A204.1 (cell line): ENCODE results near the gene FAM32A.

ENCODE experiments used
- FAIRE-seq: peaks from 2 replicates; lab custom pipeline; 2012; peaks lifted over from hg19 to GRCh38; lab: Jason Lieb, UNC

FAM32A gene

DNA sequence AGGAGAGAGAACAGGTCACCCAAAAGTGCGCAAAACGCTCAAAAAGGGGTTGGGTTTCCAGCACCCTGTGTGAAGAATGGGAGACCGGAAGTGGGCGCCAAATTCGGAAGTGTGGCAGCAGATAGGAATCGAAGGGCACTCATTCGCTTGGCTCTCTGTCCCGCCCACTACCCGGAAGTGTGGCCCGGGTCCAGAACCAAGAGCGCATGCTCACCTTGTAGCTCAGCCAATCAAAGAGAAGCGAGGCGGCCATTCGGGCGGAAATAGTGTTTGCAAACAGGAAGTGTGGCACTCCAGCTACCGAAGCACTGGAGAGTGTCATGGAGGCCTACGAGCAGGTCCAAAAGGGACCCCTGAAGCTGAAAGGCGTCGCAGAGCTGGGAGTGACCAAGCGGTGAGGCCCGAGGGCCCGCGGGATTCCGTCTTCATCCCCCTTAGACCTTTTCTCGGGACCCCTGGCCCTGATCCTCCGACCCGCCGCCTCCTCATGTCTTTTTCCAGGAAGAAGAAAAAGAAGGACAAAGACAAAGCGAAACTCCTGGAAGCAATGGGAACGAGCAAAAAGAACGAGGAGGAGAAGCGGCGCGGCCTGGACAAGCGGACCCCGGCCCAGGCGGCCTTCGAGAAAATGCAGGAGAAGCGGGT, at the start of gene FAM32A:
TSS of gene FAM32A (plus strand) at position 288 of the 645 bp plus-strand sequence. CDS start at position 321, 33 bp downstream.
- peak; percentile 98 for FAIRE-seq

DNA sequence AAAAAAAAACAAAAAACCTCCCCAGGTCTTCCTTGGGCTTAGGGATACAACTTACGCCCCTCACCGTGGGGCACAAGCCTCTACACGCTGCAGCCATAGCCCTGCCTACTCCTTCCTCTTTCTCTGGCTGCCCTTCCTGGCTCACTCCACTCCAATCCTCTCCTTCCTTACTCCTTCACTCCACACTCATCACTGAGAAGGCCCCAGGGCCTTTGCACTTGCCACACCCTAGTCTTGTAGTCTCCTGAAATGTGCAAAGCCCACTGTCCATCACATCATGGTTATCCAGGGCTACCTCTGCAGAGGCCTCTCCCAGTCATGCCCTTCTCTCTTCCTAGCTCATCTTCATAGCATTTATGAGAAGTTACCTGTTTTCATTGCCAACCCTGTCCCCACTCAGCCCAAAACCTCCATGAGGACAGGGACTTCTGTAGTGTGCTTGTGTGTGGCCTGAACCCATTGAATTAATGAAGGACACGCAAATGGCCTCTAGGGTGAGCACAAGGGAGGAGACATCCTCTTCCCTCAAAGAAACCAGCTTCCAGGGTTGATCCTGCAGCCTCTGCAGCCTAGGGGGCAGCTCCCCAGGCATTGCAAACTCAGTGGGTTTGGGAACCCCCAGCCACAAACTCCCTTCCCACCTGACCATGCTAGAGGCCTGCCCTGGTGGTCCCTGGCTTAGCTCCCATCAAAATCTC, 49.6 kb upstream of the FAM32A start:
- FAIRE-seq: no peak

DNA sequence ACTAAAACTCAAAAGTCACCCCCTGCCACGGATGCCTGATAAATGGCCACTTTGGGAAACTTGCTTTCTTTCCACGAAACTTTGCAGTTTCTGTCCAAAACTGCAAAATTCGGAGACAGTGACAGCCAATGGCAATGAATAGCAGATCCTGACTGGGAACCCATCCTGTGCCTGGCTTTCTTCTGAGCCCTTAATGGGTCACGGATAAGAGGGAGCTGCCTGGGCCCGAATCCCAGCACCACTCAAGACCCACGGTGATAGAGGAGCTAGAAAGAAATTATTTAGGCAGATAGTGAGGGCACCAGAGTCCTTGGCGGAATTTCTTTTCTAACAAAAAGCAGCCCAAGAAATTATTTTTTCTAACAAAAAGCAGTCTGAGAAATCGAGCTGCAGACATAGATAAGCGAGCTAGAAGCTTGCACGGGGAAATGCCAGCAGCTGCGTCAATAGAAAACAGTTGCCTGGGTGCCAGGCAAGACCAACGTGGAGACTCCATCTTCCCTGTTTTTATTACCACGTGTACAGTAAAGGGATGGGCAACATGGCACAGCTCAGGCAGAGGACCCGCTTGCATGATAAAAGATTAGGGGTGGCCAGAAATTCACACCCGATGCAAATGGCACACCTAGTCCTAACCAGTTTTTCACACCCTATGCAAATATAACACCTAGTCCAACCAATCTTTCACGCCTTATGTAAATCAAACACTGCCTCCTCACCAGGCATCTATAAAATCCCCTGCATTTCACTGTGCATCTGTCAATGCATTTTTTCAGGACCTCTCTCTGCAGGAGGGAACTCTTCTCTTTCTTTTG, 48.8 kb upstream of the FAM32A start:
- FAIRE-seq: no peak

DNA sequence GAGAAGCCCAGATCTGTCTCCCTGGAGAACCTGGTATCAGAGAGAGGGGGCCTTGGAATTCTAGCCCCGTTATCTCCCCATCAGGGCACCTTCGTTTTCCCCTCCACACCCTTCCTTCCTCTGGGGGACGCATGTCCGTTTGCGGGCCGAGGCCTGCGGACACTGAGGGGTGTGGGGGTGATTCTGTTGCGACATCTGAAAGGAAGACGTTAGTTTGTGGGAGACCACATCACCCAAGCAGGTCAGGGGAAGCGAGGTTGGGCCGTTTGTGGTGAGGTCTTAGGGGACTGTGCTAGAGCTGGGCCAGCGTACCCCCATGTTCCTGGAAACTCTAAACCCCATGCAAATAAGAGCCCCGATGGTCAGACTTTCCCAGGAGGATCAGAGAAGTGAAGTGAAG, 45.5 kb upstream of the FAM32A start:
- no peak for FAIRE-seq

DNA sequence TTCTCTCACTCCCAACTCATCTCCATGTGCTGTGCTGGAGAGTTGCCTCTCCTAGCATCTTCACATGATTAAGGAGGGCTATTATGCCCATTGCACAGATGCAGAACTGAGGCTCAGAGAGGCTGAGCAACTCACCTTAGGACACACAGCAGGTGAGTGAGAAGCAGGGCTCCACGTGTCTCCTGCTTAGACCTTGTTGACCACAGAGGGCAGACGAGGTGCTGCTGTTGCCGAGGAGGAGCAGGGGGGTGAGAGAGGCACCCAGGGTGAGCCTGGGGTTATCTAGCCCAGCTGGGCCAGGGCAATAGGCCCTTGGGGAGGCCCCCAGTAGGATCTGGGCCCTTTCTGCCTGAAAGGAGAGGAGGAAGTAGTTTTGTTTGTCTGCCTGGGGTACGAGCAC, 44.2 kb upstream of the FAM32A start:
- no peak for FAIRE-seq

DNA sequence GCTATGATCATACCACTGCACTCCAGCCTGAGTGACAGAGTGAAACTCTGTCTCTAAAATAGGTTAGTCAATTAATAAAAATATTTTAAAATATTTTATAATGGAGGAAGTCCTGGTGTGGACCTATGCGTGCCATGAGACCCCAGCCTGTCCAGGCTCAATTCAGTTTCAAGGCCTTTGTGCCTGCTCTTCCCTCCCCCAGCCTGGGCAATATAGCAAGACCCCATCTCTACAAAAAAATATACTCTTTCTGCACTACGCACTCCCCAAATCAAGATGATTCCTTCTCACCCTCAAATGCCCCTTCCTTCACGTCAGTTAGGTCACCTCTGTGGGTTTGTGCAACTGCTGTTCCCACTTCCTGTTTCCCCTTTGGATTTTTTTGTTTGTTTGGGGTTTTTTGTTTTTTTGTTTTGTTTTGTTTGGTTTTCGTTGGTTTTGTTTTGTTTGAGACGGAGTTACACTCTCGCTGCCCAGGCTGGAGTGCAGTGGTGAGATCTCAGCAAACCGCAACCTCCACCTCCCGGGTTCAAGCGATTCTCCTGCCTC, 43.1 kb upstream of the FAM32A start:
- no peak for FAIRE-seq

DNA sequence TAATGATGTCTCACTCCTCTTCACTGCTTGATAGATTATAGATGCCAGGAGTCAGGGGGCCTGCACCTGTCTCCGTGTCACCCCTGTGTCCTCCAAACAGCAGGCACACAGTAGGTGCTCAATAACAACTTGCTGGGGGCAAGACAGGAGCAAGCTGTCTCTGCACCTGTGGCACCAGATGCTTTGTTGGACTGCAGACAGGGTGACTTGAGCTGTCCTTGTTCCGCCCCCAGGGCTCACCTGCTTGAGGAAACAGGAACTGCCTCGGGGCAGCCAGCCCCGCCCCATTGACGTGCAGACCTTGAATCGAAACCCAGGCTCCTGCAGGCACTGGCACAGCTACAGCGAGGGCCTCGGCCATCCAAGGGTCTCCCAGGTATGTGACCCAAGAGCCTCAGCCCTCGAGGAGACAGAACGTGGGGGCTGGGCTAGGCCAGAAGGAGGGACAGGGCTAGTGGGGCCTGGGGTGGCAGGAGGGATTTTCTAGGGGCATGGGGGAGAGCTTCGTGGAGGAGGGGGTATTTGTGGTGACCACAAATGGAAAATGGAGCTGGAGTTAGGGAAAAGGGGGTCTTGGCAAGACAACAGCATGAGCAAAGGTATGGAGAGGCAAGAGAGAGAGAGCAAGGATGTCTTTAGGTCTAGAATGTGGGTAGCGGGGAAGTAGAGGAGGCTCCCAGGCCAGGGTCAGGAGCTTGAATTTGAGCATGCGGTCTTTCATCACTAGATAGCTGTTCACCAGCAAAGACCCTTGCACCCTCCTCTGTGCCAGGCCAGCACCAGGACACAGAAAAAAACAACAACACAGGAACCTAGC, 41.6 kb upstream of the FAM32A start, which contains the start of gene HSH2D:
TSS of gene HSH2D (plus strand) at position 287 of the 817 bp plus-strand sequence. CDS start 5,066 bp downstream, outside the sequence.
- no peak for FAIRE-seq

DNA sequence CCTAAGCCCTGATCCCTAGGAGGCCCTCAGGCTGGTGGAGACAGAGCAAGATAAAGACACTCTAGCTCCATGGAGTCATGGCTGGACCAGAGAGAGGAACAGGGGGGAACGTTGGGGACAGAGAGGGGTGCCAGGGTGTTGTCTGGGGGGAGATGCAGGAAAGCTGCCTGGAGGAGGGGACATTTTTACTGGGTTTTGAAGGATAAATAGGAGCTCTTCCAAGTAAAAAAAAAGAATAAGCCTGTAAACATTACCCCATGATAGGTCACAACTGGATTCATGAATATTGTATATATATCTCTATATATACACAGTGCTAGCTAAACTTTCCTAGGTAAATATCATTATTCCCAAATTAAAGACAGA, 41.0 kb upstream of the FAM32A start:
- no peak for FAIRE-seq

DNA sequence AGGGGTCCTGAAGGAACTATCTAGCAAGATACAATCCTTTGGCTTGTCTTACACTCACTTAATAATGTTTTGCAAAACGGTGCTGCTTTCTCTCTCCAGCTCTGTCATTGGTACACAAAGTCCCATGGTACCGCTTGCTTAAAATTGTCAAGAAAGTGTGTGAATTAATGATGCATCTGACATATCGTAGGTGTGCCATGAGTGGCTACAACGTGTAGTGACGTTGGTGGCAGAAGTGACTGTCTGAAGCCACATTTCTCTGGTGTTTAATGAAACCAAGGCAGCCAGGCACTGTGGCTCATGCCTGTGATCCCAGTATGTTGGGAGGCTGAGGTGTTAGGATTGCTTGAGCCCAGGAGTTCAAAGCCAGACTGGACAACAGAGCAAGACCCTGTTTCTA, 39.1 kb upstream of the FAM32A start:
- FAIRE-seq: no peak

DNA sequence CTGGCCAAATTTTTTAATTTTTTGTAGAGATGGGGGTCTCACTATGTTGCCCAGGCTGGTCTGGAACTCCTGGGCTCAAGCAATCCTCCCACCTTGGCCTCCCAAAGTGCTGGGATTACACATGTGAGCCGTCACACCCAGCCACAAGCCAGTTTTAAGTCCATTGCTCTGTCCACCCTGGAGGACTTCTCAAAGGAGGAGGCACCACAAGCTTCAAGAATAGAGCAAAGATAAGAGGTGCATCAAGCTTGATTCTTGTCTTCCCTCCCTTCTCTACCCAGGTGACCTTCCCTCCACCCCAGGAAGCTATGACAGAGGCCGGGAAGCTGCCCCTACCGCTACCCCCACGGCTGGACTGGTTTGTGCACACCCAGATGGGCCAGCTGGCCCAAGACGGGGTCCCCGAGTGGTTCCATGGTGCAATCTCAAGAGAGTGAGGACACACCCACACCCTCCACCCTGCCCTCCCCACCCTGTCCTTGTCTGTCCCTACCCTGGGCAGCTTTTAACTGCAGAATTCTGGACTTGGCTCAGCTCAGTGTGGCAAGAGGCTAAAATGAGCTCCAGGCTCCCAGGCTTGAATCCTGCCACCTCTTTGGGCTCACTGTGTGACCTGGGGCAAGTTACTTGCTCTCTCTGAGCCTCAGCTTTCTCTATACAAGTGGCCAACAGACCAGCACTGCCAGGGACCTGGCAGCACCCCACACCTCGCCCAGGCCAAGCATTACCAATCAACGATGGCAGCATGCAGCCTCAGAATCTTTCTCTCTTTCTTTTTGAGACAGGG, 36.6 kb upstream of the FAM32A start:
- FAIRE-seq: no peak

DNA sequence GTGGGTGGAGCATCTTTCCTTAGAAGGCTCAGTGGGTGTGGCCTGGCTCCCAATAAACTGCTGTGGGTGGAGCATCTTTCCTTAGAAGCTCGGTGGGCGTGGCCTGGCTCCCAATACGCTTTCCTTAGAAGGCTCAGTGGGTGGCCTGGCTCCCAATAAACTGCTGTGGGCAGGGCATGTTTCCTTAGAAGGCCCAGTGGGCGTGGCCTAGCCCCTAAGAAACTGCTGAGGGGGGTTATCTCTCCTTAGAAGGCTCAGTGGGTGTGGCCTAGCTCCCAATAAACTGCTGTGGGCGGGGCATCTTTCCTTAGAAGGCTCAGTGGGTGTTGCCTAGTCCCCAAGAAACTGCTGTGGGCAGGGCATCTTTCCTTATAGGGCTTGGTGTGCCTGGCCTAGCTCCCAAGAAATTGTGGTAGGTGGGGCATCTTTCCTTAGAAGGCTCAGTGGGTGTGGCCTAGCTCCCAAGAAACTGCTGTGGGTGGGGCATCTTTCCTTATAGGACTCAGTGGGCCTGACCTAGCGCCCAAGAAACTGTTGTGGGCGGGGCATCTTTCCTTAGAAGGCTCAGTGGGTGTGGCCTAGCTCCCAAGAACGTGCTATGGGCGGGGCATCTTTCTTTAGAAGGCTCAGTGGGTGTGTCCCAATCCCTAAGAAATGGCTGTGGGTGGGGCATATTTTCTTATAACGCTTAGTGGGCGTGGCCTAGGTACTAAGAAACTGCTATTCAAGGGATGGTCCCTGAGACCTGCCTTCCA, 31.5 kb upstream of the FAM32A start:
- FAIRE-seq: no peak

DNA sequence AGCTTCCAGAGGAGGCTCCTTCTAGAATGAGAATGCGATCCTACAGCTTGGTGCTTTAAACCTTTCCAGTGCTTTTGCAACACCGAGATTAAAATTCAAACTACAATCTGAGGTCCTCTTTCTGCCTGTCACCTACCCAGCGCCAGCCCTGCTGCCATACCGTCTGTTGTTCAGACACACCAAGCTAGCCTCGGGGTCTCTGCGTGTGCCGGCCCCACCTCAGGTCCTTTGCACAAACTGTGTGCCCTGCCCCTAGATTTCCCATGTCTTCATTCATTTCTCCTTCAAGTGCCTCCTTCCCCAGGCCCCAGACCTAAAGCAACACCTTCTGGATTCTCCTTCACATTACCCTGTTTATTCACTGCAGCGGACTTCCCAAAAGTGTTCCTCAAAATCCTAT, 30.7 kb upstream of the FAM32A start:
- no peak for FAIRE-seq

DNA sequence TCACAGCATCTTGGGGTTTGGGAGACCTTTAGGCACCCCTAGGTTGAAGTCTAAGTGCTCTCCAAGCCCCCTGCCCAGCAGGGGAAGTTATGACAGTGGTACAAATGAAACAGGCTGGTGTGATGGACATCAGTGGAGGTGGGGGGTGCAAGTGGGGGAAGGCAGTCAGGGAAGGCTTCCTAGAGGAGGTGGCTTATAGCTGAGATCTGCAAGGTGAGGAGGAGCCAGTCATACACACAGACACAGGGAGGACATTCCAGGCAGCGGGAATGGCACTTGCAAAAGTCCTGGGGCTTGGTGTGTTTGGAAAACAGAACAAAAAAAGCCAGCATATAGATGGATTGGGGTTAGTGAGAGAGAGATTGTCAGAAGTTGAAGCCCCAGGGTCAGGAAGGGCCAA, 30.1 kb upstream of the FAM32A start:
- FAIRE-seq: no peak

DNA sequence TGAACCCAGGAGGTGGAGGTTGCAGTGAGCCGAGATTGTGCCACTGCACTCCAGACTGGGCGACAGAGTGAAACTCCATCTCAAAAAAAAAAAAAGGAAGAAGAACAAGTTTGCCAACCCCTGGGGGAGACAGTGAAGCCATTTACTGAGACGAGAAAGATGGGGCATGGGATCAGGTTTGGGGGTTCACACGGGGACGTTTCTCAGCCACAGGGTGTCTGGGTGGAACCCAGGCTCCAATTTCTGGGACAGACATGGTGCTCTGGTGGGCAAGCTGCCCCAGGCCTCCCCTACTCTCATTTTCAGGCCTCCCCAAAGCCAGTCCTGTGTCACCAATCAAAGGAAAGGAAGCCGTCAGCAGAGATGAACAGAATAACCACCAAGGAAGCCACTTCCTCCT, 28.3 kb upstream of the FAM32A start:
- FAIRE-seq: no peak

DNA sequence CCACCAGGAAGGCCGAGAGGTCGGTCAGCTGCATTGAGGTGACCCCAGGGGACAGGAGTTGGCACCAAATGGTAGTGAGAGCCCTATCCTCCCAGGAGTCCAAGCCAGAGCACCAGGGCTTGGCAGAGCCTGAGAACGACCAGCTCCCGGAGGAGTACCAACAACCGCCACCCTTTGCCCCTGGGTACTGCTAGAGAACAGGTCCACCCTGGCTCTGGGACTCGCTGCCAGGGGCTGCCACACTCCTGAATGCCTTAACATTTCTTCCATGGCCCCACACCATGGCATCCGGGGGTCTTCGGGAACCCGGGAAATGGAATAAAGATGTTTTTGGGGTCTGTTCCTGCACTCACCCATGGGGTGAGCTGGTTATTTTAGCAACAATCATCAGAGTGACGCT, 27.6 kb upstream of the FAM32A start:
- FAIRE-seq: no peak

DNA sequence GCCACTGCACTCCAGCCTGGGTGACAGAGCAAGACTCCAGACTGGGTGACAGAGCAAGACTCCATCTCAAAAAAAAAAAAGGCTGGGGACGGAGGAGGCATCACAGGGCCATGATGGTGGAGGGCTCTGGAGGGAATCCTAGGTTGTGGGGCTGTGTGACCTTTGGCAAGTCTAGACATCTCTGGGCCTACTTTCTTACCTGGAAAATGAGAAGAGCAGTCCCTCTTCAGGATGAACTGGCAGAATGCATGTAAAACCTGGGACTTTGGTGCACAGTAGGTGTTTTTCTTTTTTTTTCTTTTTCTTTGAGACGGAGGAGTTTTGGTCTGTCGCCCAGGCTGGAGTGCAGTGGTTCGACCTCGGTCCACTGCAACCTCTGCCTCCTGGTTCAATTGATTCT, 25.6 kb upstream of the FAM32A start:
- no peak for FAIRE-seq

DNA sequence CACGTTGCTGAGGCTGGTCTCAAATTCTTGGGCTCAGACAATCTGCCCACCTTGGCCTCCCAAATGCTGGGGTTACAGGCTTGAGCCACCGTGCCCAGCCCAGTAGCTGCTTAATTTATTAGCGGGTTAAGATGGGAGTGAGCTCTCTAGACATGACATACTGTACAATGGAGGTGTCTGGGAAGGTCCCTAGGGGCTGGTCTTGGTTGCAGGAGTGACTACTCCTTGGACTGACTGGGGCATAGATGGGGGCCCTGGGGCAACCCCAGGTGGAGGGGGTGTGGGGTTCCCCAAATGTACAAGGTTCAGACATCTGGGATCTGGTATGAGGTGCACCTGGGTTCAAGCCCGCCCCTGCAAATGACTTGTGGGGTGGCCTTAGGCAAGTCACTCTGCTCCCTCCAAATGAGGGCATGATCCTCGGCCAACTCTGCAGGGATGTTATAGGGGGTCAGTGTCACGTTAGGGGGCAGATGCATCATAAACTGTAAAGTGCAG, 24.7 kb upstream of the FAM32A start:
- no peak for FAIRE-seq

DNA sequence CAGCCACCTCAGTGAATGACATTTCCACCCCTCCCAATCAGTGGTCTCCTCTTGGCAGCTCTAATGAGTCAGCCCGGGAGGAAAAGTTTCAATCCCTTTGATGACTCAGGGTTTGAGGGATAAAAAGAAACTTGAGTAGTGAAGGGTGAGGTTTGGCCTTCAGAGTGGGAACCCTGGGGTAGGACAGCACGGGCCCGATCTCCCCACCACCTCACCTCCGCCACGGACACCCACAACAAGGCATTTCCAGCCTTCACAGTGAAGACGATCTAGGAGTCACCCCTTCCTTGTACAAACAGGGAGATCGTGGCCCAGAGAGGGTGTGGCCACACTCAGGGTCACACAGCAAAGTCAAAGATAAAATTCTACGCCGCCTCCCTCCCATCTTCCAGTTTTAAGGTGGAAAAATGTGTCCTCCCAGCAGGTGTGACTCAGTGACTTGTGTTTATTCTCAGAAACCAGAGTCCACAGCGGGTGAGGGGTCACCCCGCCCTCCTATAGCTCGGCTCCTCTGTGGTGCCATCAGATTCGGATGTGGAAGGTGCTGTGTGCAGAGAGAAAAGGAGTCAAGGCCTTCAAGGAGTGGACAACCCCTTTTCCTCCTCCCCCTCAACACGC, 24.2 kb upstream of the FAM32A start:
- no peak for FAIRE-seq

DNA sequence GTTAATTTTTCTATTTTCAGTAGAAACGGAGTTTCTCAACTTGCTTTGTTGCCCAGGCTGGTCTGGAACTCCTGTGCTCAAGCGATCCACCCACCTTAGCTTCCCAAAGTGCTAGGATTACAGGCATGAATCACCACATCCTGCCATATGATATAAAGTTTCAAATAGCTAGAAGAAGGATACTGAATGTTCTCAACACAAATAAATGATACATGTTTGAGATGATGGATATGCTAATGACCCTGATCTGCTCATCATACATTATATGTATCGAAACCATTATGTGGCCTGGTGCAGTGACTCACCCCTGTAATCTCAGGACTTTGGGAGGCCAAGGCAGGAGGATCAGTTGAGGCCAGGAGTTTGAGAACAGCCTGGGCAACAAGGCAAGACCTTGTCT, 23.4 kb upstream of the FAM32A start:
- FAIRE-seq: no peak
